GM23338 (cell line): ENCODE measurements around the gene IDH3B. TPM values are rescaled to one million over a fixed set of nuclear protein-coding genes. Genes with fewer than 3 reads are reported as not detected.

Experiments used
- ATAC-seq: fragments of 200-7000 bp; cut with Tn5 transposase; 3 replicates; pipeline ENCODE4 v1.9.1; 2020
- DNase-seq: peaks from one replicate; pipeline ENCODE4 v3.0.0-alpha.2; 2015; ENCODE audit warnings: low spot score
- H2AFZ ChIP-seq: fragments of 200-600 bp; sonication (generic); 2 replicates; pipeline ENCODE4 v1.8.0; 2016; ENCODE audit warnings: antibody characterized with exemption, mild to moderate bottlenecking, moderate library complexity
- H3F3A ChIP-seq: fragments of 200-600 bp; sonication (generic); replicated peaks from 2 replicates; pipeline ENCODE4 v1.8.0; 2017; ENCODE audit warnings: antibody characterized with exemption, mixed run types, low read depth
- H3K27ac ChIP-seq: fragments of 200-600 bp; sonication (generic); 2 replicates; pipeline ENCODE4 v1.6.1; 2016; ENCODE audit warnings: low read depth
- H3K27me3 ChIP-seq: fragments of 200-600 bp; sonication (generic); 2 replicates; pipeline ENCODE4 v1.8.0; 2016; ENCODE audit warnings: mild to moderate bottlenecking, mixed run types, moderate library complexity; ENCODE audit not compliant: insufficient read depth
- H3K36me3 ChIP-seq: fragments of 200-600 bp; sonication (generic); 2 replicates; pipeline ENCODE4 v1.8.0; 2016; ENCODE audit warnings: mild to moderate bottlenecking; ENCODE audit not compliant: insufficient read depth
- H3K4me1 ChIP-seq: fragments of 200-600 bp; sonication (generic); 2 replicates; pipeline ENCODE4 v1.8.0; 2016; ENCODE audit warnings: mild to moderate bottlenecking, moderate library complexity; ENCODE audit not compliant: insufficient read depth
- H3K4me2 ChIP-seq: fragments of 200-600 bp; sonication (generic); 2 replicates; pipeline ENCODE4 v1.7.1; 2017; ENCODE audit warnings: mixed run types
- H3K4me3 ChIP-seq: fragments of 200-600 bp; sonication (generic); 2 replicates; pipeline ENCODE4 v1.6.1; 2016; ENCODE audit warnings: mixed run types
- H3K79me2 ChIP-seq: fragments of 200-600 bp; sonication (generic); replicated peaks from 2 replicates; pipeline ENCODE4 v1.8.0; 2017; ENCODE audit warnings: mild to moderate bottlenecking; ENCODE audit not compliant: insufficient read depth
- H3K9me2 ChIP-seq: fragments of 200-600 bp; sonication (generic); 2 replicates; pipeline ENCODE4 v1.8.0; 2017; ENCODE audit not compliant: insufficient read depth
- H4K20me1 ChIP-seq: fragments of 200-600 bp; sonication (generic); replicated peaks from 2 replicates; pipeline ENCODE4 v1.8.0; 2017; ENCODE audit warnings: mild to moderate bottlenecking; ENCODE audit not compliant: insufficient read depth
- H3K27ac Mint-ChIP-seq: 2 replicates; pipeline ENCODE4 v1.8.0; 2020; ENCODE audit warnings: inconsistent platforms, mild to moderate bottlenecking, moderate library complexity, mixed read lengths
- H3K27me3 Mint-ChIP-seq: 3 replicates; pipeline ENCODE4 v1.8.0; 2022; ENCODE audit warnings: low read depth, mild to moderate bottlenecking, moderate library complexity, mixed read lengths, inconsistent platforms; ENCODE audit not compliant: insufficient read depth, poor library complexity
- H3K36me3 Mint-ChIP-seq: 3 replicates; pipeline ENCODE4 v1.8.0; 2021; ENCODE audit warnings: low read depth, mild to moderate bottlenecking, inconsistent platforms, moderate library complexity, mixed read lengths
- H3K4me1 Mint-ChIP-seq: 3 replicates; pipeline ENCODE4 v1.8.0; 2020; ENCODE audit warnings: mild to moderate bottlenecking, inconsistent platforms, mixed read lengths
- H3K4me3 Mint-ChIP-seq: 3 replicates; pipeline ENCODE4 v1.8.0; 2021; ENCODE audit warnings: moderate library complexity, mild to moderate bottlenecking, inconsistent platforms, mixed read lengths
- H3K9me3 Mint-ChIP-seq: 3 replicates; pipeline ENCODE4 v1.8.0; 2020; ENCODE audit warnings: moderate library complexity, mild to moderate bottlenecking, inconsistent platforms, mixed read lengths
- CTCF ChIP-seq, 2 experiments: fragments of 200-600 bp in 1 of 2; sonication (generic) in 1 of 2; conservative IDR thresholded peaks; 2 replicates each; pipeline versions ENCODE4 v1.5.1 to v1.6.1; 2016 to 2017; ENCODE audit warnings: antibody characterized with exemption in 2 of 2, low read depth in 2 of 2, mild to moderate bottlenecking in 2 of 2, moderate library complexity in 1 of 2
- ETS1 ChIP-seq: IDR thresholded peaks from 2 replicates; pipeline ENCODE4 v1.6.1; 2016; ENCODE audit warnings: antibody characterized with exemption
- EZH2 ChIP-seq: fragments of 200-600 bp; sonication (generic); IDR thresholded peaks from one replicate; pipeline ENCODE4 v1.8.0; 2017; ENCODE audit warnings: antibody characterized with exemption, mild to moderate bottlenecking, low read depth; ENCODE audit not compliant: unreplicated experiment
- EZH2phosphoT487 ChIP-seq: fragments of 200-600 bp; sonication (generic); IDR thresholded peaks from one replicate; pipeline ENCODE4 v1.8.1; 2018; ENCODE audit warnings: antibody characterized with exemption; ENCODE audit not compliant: unreplicated experiment
- NANOG ChIP-seq: IDR thresholded peaks from 2 replicates; pipeline ENCODE4 v1.6.1; 2016; ENCODE audit warnings: antibody characterized with exemption, borderline replicate concordance
- STAT1 ChIP-seq: IDR thresholded peaks from one replicate; pipeline ENCODE4 v1.6.1; 2016; ENCODE audit warnings: antibody characterized with exemption; ENCODE audit not compliant: unreplicated experiment
- ZNF114 ChIP-seq: fragments of 250-450 bp; sonication (Bioruptor Pico); IDR thresholded peaks from 2 replicates; pipeline ENCODE4 v1.5.0; 2020; ENCODE audit warnings: mild to moderate bottlenecking, moderate library complexity
- ZNF331 ChIP-seq: fragments of 250-450 bp; sonication (Bioruptor Pico); IDR thresholded peaks from 2 replicates; pipeline ENCODE4 v1.5.0; 2020; ENCODE audit warnings: low read depth, mild to moderate bottlenecking, moderate library complexity
- polyA plus RNA-seq: library from polyadenylated mRNA; unstranded; fragments of >200 nt; fragmentation: Nextera tagmentation; extraction: Ambion mirVana; gene quantifications from 2 replicates; pipeline ENCODE4 v1.2.1, GENCODE V29; 2016
- total RNA-seq: library from RNA; depleted of rRNA; stranded (reverse); fragments of >200 nt; shearing (Covaris generic); gene quantifications from 2 replicates; pipeline ENCODE4 v1.2.3, GENCODE V29; 2014
- TF ChIP-seq, protein P1 (sequence below): fragments of 250-450 bp; sonication (Bioruptor Pico); IDR thresholded peaks from 2 replicates; pipeline ENCODE4 v1.5.0; 2020; ENCODE audit warnings: mild to moderate bottlenecking, moderate library complexity
- TF ChIP-seq, protein P2 (sequence below): IDR thresholded peaks from one replicate; pipeline ENCODE4 v1.6.1; 2018; ENCODE audit warnings: antibody characterized with exemption; ENCODE audit not compliant: unreplicated experiment

IDH3B gene
- total and polyA plus RNA-seq, 2 experiments from 2014 or later: 87.1 to 126 TPM

DNA sequence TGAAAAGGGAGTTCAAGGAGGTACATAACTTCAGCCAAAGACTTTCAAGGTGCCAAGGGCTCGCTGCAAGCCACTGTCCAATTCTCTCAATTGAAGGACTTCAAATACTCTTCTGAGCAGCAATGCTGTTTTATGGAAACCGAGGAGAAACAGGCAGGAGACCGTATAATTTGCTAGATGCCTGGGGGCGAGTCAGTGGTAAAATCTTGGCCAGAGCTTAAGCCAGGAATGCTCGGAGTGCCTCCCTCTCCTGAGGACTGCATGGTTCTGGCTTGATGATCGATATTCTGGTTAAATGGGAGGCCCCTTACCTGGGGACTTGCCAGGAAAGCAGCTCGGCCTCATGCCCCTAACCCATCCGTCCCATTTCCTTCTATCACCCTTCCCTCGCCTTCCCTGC, 47.4 kb downstream of the IDH3B start (continued):
- TF ChIP-seq, protein P1, sequence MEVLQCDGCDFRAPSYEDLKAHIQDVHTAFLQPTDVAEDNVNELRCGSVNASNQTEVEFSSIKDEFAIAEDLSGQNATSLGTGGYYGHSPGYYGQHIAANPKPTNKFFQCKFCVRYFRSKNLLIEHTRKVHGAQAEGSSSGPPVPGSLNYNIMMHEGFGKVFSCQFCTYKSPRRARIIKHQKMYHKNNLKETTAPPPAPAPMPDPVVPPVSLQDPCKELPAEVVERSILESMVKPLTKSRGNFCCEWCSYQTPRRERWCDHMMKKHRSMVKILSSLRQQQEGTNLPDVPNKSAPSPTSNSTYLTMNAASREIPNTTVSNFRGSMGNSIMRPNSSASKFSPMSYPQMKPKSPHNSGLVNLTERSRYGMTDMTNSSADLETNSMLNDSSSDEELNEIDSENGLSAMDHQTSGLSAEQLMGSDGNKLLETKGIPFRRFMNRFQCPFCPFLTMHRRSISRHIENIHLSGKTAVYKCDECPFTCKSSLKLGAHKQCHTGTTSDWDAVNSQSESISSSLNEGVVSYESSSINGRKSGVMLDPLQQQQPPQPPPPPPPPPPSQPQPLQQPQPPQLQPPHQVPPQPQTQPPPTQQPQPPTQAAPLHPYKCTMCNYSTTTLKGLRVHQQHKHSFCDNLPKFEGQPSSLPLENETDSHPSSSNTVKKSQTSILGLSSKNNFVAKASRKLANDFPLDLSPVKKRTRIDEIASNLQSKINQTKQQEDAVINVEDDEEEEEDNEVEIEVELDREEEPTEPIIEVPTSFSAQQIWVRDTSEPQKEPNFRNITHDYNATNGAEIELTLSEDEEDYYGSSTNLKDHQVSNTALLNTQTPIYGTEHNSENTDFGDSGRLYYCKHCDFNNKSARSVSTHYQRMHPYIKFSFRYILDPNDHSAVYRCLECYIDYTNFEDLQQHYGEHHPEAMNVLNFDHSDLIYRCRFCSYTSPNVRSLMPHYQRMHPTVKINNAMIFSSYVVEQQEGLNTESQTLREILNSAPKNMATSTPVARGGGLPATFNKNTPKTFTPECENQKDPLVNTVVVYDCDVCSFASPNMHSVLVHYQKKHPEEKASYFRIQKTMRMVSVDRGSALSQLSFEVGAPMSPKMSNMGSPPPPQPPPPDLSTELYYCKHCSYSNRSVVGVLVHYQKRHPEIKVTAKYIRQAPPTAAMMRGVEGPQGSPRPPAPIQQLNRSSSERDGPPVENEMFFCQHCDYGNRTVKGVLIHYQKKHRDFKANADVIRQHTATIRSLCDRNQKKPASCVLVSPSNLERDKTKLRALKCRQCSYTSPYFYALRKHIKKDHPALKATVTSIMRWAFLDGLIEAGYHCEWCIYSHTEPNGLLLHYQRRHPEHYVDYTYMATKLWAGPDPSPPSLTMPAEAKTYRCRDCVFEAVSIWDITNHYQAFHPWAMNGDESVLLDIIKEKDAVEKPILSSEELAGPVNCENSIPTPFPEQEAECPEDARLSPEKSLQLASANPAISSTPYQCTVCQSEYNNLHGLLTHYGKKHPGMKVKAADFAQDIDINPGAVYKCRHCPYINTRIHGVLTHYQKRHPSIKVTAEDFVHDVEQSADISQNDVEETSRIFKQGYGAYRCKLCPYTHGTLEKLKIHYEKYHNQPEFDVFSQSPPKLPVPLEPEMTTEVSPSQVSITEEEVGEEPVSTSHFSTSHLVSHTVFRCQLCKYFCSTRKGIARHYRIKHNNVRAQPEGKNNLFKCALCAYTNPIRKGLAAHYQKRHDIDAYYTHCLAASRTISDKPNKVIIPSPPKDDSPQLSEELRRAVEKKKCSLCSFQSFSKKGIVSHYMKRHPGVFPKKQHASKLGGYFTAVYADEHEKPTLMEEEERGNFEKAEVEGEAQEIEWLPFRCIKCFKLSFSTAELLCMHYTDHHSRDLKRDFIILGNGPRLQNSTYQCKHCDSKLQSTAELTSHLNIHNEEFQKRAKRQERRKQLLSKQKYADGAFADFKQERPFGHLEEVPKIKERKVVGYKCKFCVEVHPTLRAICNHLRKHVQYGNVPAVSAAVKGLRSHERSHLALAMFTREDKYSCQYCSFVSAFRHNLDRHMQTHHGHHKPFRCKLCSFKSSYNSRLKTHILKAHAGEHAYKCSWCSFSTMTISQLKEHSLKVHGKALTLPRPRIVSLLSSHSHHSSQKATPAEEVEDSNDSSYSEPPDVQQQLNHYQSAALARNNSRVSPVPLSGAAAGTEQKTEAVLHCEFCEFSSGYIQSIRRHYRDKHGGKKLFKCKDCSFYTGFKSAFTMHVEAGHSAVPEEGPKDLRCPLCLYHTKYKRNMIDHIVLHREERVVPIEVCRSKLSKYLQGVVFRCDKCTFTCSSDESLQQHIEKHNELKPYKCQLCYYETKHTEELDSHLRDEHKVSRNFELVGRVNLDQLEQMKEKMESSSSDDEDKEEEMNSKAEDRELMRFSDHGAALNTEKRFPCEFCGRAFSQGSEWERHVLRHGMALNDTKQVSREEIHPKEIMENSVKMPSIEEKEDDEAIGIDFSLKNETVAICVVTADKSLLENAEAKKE (CRISPR knock-in tag): no peak
- TF ChIP-seq ZNF331 (no peak), ETS1 (no peak), STAT1 (no peak)

DNA sequence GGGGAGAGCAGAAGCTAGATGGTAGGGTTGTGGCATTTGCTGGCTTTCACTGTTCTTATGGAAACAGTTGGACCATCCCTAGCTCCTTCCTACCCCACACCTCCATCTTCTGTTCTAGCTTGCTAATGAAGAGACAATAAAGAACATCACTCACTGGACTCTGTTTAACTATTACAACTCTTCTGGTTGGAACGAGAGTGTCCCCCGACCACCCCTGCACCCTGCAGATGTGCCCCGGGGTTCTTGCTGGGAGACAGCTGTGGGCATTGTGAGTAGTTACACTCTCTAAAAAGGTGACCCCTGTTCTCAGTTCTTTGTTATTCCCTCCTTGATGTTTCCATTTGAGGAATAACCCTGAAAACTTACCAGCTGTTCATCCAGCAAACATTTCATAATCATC, 51.9 kb downstream of the IDH3B start:
- no peaks in the 10 kb centered on the region for H3K79me2 ChIP-seq
- H3K4me2 ChIP-seq: no peak overlapping the region
- H3K36me3 Mint-ChIP-seq: peaks cover 4% of the 10 kb centered on the region; the same call in 2 of the 3 replicates
- H3K27ac ChIP-seq: no peak overlapping the region
- peaks cover 4% of the 10 kb centered on the region for H3K27me3 Mint-ChIP-seq
- H4K20me1 ChIP-seq: no peaks in the 10 kb centered on the region
- H2AFZ ChIP-seq: no peak overlapping the region
- 0 out of 2 replicates have a peak, but pooled peaks cover 6% of the 10 kb centered on the region for H3K9me2 ChIP-seq
- no peak overlapping the region for H3K4me3 ChIP-seq
- no peak for ATAC-seq
- no peak for DNase-seq
- H3K4me1 ChIP-seq: no peaks in the 10 kb centered on the region
- TF ChIP-seq NANOG: no peak
- no peak for TF ChIP-seq ZNF331
- TF ChIP-seq ZNF114 (CRISPR knock-in tag): no peak
- TF ChIP-seq EZH2phosphoT487: no peak
- TF ChIP-seq CTCF (conservative IDR thresholded peaks at IDR 0.05; ENCODE audit: low read depth in 2 of 2): no peak
- no peak for TF ChIP-seq EZH2
- TF ChIP-seq, protein P2, sequence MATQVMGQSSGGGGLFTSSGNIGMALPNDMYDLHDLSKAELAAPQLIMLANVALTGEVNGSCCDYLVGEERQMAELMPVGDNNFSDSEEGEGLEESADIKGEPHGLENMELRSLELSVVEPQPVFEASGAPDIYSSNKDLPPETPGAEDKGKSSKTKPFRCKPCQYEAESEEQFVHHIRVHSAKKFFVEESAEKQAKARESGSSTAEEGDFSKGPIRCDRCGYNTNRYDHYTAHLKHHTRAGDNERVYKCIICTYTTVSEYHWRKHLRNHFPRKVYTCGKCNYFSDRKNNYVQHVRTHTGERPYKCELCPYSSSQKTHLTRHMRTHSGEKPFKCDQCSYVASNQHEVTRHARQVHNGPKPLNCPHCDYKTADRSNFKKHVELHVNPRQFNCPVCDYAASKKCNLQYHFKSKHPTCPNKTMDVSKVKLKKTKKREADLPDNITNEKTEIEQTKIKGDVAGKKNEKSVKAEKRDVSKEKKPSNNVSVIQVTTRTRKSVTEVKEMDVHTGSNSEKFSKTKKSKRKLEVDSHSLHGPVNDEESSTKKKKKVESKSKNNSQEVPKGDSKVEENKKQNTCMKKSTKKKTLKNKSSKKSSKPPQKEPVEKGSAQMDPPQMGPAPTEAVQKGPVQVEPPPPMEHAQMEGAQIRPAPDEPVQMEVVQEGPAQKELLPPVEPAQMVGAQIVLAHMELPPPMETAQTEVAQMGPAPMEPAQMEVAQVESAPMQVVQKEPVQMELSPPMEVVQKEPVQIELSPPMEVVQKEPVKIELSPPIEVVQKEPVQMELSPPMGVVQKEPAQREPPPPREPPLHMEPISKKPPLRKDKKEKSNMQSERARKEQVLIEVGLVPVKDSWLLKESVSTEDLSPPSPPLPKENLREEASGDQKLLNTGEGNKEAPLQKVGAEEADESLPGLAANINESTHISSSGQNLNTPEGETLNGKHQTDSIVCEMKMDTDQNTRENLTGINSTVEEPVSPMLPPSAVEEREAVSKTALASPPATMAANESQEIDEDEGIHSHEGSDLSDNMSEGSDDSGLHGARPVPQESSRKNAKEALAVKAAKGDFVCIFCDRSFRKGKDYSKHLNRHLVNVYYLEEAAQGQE: no peak
- H3K36me3 ChIP-seq: no peaks in the 10 kb centered on the region
- H3K4me1 Mint-ChIP-seq: no peaks in the 10 kb centered on the region
- no peaks in the 10 kb centered on the region for H3F3A ChIP-seq
- no peaks in the 10 kb centered on the region for H3K27me3 ChIP-seq
- no peak overlapping the region for H3K4me3 Mint-ChIP-seq
- H3K9me3 Mint-ChIP-seq: peaks cover 9% of the 10 kb centered on the region
- H3K27ac Mint-ChIP-seq: no peak overlapping the region
